C4-2B (cell line): ENCODE results near the gene SYTL4.

Experiments used
- CTCF ChIP-seq: fragments of 450-650 bp; conservative IDR thresholded peaks from 2 replicates; pipeline ENCODE4 v1.5.1; 2017; ENCODE audit warnings: mild to moderate bottlenecking
- ZFX ChIP-seq: fragments of 450-650 bp; IDR thresholded peaks from 2 replicates; pipeline ENCODE4 v1.6.1; 2017

- TF ChIP-seq CTCF (no peak), ZFX (no peak)
Observed at GRCh38 chrX:100674705-100675104, 57.2 kb downstream of the SYTL4 start.
